WI38 (cell line): Measurements from ENCODE around the gene TEN1.

Source experiments
- H3K4me3 ChIP-seq: 2 replicates; pipeline ENCODE4 v1.5.1; 2011; ENCODE audit warnings: low read depth, mild to moderate bottlenecking, control low read depth, low read length
- TF ChIP-seq, protein P1 (sequence below): IDR thresholded peaks from 2 replicates; pipeline ENCODE4 v1.5.1; 2012; ENCODE audit warnings: low read depth, mild to moderate bottlenecking, control low read depth, low read length

Gene TEN1

GRCh38 chr17:75942473-75942872 is 36.6 kb upstream of the TEN1 start:
- TF ChIP-seq, protein P1, sequence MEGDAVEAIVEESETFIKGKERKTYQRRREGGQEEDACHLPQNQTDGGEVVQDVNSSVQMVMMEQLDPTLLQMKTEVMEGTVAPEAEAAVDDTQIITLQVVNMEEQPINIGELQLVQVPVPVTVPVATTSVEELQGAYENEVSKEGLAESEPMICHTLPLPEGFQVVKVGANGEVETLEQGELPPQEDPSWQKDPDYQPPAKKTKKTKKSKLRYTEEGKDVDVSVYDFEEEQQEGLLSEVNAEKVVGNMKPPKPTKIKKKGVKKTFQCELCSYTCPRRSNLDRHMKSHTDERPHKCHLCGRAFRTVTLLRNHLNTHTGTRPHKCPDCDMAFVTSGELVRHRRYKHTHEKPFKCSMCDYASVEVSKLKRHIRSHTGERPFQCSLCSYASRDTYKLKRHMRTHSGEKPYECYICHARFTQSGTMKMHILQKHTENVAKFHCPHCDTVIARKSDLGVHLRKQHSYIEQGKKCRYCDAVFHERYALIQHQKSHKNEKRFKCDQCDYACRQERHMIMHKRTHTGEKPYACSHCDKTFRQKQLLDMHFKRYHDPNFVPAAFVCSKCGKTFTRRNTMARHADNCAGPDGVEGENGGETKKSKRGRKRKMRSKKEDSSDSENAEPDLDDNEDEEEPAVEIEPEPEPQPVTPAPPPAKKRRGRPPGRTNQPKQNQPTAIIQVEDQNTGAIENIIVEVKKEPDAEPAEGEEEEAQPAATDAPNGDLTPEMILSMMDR: no peak

GRCh38 chr17:75943491-75943890 is 35.5 kb upstream of the TEN1 start:
- H3K4me3 ChIP-seq: no peak overlapping the region
- TF ChIP-seq, protein P1: no peak

More at GRCh38 chr17:75942473-75942872, 36.6 kb upstream of the TEN1 start:
- no peak overlapping the region for H3K4me3 ChIP-seq

GRCh38 chr17:75945211-75945610 is 33.8 kb upstream of the TEN1 start:
- TF ChIP-seq, protein P1: no peak
- no peak overlapping the region for H3K4me3 ChIP-seq

GRCh38 chr17:75950421-75950820 is 28.6 kb upstream of the TEN1 start:
- no peak overlapping the region for H3K4me3 ChIP-seq
- TF ChIP-seq, protein P1: no peak

- H3K4me3 ChIP-seq: no peak overlapping the region
- TF ChIP-seq, protein P1: no peak
Observed at GRCh38 chr17:75950855-75951554, 28.0 kb upstream of the TEN1 start.

DNA sequence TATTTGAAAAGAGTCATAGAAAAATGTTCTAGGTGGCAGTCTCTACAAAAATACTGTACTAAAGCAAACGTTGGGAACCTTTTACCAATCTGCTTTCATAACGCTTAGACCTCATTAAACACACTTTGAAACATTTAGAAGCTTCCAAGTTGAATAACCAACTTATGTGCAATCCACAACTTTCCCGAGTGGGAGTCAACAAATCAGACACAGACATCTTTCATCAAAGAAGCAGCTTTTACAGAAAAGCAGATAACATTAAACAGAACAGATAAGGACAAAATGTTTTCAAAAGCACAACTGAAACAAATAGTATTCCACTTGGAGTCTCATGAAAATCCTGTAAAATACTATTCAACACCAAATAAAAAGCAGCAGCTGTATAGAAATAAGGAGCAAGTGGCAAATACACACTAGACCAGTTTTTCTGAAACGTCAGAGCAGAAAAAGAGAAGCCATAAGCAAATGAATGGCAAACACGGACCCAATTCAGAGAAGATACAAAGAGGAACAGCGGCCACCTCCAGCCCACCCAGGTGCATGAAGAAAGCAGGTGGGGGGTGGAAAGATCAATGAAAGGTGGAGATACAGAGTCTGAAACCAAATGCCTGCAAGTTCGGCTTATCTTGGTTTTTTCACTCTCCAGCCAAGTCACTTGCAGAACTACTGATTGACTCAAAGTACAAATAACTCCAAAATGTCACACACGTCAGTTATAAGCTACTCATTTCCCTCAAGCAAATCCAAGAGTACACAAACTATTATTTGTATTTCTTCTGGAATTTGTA is 19.8 kb upstream of the TEN1 start:
- H3K4me3 ChIP-seq: no peak overlapping the region
- TF ChIP-seq, protein P1: no peak

GRCh38 chr17:75959839-75960511 is 19.1 kb upstream of the TEN1 start:
- H3K4me3 ChIP-seq: no peak overlapping the region
- TF ChIP-seq, protein P1: no peak
